Skeletal muscle satellite cell (primary cell): Measurements from ENCODE around the gene ENTPD8. TPM values are rescaled to one million over a fixed set of nuclear protein-coding genes. Genes with fewer than 3 reads are reported as not detected.

Experiments used
- H3K27me3 ChIP-seq: 2 replicates; pipeline ENCODE4 v1.7.0; 2013; ENCODE audit warnings: low read length; ENCODE audit not compliant: control insufficient read depth, insufficient read depth
- H3K36me3 ChIP-seq: 2 replicates; pipeline ENCODE4 v1.7.0; 2013; ENCODE audit warnings: mild to moderate bottlenecking, control low read depth, low read length; ENCODE audit not compliant: insufficient read depth
- H3K4me1 ChIP-seq: 2 replicates; pipeline ENCODE4 v1.7.0; 2013; ENCODE audit warnings: low read length; ENCODE audit not compliant: control insufficient read depth, insufficient read depth
- H3K4me2 ChIP-seq: 2 replicates; pipeline ENCODE4 v1.7.0; 2013; ENCODE audit warnings: mild to moderate bottlenecking, low read length
- H3K4me3 ChIP-seq: 2 replicates; pipeline ENCODE4 v1.7.0; 2013; ENCODE audit warnings: low read length
- H3K9ac ChIP-seq: 2 replicates; pipeline ENCODE4 v1.7.0; 2013; ENCODE audit warnings: mild to moderate bottlenecking, low read depth, low read length, moderate library complexity
- H3K9me3 ChIP-seq: replicated peaks from 2 replicates; pipeline ENCODE4 v1.7.0; 2013; ENCODE audit warnings: mild to moderate bottlenecking, control low read depth, low read length
- total RNA-seq: library from RNA; depleted of rRNA; stranded (reverse); fragments of >200 nt; gene quantifications from 2 replicates; pipeline ENCODE4 v1.2.3, GENCODE V29; 2012; rRNA removed

The ENTPD8 gene, protein sequence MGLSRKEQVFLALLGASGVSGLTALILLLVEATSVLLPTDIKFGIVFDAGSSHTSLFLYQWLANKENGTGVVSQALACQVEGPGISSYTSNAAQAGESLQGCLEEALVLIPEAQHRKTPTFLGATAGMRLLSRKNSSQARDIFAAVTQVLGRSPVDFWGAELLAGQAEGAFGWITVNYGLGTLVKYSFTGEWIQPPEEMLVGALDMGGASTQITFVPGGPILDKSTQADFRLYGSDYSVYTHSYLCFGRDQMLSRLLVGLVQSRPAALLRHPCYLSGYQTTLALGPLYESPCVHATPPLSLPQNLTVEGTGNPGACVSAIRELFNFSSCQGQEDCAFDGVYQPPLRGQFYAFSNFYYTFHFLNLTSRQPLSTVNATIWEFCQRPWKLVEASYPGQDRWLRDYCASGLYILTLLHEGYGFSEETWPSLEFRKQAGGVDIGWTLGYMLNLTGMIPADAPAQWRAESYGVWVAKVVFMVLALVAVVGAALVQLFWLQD
- total RNA-seq = not detected in 2 replicates

DNA sequence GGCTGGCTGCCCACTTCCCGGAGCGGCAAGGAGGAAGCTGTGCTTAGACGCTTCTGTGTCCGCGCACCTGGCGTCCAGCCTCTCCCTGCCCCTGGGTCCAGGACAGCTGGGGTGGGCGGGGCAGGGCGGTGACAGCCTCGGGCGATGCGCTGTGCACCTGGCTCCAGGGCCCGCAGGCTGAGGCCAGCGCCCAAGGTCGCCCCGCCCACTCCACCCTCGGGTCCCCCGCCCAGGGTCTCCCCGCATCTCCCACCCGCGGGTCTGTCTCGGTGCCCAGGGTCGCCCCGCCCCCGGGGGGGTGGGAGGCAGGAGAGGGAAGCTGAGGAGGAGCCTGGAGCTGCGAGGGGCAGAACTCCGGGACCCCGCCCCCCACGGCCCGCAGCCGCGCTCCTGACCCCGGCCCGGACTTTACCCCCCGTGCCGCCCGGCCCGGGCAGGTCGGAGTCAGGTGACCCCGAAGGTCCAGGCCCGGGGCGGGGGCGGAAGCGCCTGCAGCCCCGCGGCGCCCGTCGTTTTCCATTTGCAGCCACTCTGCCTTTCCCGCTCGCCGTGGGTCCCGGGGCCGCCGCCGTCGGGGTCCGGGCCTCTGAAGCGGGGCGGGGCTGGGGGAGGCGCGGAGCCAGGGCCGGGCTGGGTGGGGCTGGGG, at the start of gene ENTPD8:
Gene ENTPD8, minus strand, starts transcription at position 69 of the 646 bp plus-strand sequence. CDS start 3,072 bp downstream, outside the sequence.
- peaks cover 14% of the 10 kb centered on the region for H3K27me3 ChIP-seq

DNA sequence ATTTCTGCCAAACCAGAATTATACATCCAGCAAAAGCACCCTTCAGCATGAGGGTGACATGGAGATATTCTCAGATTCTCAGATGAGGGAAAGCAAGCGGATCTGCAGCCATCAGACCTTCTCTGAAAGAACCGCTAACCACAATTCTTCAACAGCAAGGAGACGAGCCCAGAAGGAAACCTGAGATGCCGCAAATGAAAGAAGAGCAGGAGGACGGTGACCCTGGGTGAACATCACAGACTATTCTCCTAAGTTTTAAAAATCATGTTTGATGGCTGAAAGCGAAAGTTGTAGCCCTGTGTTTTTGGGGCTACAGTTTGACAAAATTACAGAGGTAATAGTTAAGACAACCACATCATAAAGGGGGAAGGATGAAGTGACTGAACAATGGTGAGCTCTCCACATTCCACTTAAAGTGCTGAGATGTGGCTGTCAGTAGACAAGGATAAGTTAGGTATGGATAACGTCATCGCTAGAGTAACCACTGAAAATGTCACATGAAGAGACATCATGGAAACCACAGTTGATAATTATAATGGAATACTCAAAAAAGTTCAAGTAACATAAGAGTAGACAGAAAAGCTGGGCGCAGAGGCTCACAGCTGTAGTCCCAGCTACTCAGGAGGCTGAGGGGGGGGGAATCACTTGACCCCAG, 49.5 kb upstream of the ENTPD8 start:
- no peak overlapping the region for H3K9ac ChIP-seq
- H3K36me3 ChIP-seq = no peaks in the 10 kb centered on the region
- H3K4me1 ChIP-seq = no peaks in the 10 kb centered on the region

More for the DNA sequence above, at the start of gene ENTPD8:
- no peak within 1 kb of the TSS for H3K9ac ChIP-seq
- peak within 1 kb of the TSS; percentile 33 for H3K4me2 ChIP-seq
- peak within 1 kb of the TSS; percentile 42 for H3K4me3 ChIP-seq
- H3K9me3 ChIP-seq = no peaks in the 10 kb centered on the region
- peaks cover 13% of the 10 kb centered on the region for H3K4me1 ChIP-seq
- no peaks in the 10 kb centered on the region for H3K36me3 ChIP-seq

DNA sequence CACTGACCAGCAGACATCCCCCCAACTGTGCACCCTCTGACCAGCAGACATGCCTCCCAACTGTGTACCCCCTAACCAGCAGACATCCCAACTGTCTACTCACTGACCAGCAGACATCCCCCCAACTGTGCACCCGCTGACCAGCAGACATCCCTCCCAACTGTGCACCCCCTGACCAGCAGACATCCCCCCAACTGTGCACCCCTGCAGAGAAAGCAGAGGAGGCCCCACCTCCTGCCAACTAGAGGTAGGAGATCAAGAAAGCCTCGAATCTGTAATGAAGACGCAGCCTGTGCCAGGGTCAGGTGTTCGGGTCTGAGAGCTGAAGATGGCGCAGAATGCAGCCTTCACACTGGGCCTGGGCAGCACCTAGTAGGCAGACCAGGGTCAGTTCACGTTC, 47.7 kb upstream of the ENTPD8 start:
- Histone ChIP-seq H3K9me3 (no peaks in the 10 kb centered on the region), H3K36me3 (no peaks in the 10 kb centered on the region), H3K4me1 (no peaks in the 10 kb centered on the region), H3K9ac (no peak overlapping the region), H3K4me3 (no peak overlapping the region), H3K4me2 (no peak overlapping the region), H3K27me3 (peaks cover 13% of the 10 kb centered on the region)

More for the DNA sequence above, 49.5 kb upstream of the ENTPD8 start:
- Histone ChIP-seq H3K4me2 (no peak overlapping the region), H3K27me3 (peaks cover 13% of the 10 kb centered on the region), H3K9me3 (no peaks in the 10 kb centered on the region), H3K4me3 (no peak overlapping the region)

DNA sequence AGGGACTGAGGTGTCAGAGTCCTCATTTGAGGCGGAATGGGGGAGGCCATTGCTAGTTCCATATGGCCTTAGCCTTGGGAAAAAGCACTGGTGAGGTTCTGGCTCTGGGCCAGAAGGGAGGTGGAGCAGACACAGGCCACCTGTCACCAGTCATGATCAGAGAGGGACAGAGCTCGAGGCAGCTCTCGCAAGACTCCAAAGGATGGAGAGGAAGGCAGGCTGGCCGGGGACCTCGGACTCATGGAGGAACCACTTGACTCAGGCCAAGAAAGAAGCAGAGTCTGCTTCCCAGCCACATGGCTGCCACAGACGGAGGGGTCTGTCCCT, 47.1 kb upstream of the ENTPD8 start:
- Histone ChIP-seq H3K27me3 (peaks cover 13% of the 10 kb centered on the region), H3K4me1 (no peaks in the 10 kb centered on the region), H3K9ac (no peak overlapping the region), H3K4me3 (no peak overlapping the region), H3K4me2 (no peak overlapping the region), H3K9me3 (no peaks in the 10 kb centered on the region), H3K36me3 (no peaks in the 10 kb centered on the region)

DNA sequence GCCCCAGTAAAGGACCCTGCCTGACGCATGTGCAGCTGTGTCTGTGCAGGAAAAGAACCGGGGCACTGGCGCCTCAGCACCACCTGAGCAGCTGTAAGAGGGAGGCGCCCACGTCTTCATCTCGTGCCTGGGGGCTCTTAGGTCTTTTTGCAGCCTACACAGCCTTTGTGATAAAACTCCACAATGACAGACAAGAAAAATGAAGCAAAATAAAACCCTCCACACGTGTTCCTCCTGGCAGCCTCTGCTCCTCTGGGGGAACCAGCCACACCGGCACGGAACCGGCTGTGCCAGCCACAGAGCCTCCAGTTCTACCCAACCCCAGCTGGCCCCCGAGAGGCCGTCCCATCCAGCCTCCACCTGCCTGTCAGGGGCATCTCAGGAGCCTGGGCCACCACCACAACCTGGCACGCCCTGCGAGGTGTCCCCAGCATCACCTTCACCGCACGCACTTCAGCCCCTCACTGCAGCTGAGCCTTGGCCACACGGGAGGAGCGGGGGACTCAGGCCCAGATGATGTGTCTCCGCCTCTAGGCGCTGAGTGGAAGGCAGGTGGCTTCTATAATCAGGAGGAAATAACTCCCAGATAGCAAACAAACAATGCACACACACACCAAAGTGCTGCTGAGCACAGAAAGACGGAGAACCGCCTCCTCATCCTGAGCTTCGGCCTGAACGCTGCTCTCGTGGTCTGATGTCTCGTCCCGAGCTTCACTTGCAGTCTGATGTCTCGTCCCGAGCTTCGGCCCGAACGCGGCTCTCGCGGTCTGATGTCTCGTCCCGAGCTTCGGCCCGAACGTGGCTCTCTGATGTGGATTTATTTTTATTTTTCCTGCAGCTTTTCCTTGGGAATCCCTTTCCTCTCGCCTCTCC, 46.5 kb upstream of the ENTPD8 start:
- Histone ChIP-seq H3K9me3 (no peaks in the 10 kb centered on the region), H3K4me1 (peaks cover under 1% of the 10 kb centered on the region), H3K36me3 (no peaks in the 10 kb centered on the region), H3K27me3 (peaks cover 13% of the 10 kb centered on the region), H3K4me3 (no peak overlapping the region), H3K4me2 (no peak overlapping the region), H3K9ac (no peak overlapping the region)

DNA sequence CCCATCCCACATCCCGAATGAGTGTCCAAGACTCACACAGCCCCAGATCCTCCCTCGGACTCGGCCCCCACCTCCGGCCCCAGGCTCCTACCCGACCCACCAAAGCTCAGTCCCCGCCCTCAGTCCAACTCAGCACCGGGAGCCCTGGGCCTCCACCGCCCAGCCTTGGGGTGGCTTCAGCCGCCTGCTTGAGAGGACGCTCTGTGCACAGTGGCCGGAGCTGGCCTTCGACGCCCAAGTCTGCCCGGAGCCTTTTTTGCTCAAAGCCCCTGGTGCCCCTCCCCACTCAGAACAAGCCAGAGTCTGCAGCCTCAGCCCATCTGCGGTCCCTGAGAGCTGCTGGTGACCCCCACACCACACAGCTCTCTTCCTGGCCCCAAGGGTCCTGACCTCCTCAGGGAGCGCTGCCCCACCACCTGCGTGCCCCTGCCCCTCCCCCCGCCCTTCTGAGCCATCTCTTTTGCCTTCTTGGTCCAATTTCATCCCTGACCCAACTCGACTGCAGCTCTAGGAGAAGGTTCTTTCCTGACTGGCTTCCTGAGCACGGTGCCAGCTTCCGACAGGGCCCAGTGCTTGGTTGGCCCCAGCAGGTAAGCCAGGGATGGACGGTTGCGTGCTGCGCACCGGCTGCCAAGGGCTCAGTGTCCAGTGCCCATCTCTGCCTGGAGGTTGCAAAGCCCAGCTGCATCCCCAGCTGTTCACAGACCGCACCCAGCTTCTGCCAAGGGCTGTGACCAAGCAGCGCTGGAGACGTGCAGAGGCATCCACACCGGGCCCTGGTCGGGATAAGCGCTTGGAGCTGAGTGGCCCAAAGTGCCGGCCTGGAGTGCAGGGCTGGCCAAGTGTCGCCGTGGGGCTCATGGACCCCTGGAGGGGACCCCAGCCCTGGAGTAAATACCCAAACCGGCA, 45.6 kb upstream of the ENTPD8 start:
- Histone ChIP-seq H3K27me3 (peaks cover 13% of the 10 kb centered on the region), H3K4me1 (peaks cover 9% of the 10 kb centered on the region), H3K36me3 (no peaks in the 10 kb centered on the region)

DNA sequence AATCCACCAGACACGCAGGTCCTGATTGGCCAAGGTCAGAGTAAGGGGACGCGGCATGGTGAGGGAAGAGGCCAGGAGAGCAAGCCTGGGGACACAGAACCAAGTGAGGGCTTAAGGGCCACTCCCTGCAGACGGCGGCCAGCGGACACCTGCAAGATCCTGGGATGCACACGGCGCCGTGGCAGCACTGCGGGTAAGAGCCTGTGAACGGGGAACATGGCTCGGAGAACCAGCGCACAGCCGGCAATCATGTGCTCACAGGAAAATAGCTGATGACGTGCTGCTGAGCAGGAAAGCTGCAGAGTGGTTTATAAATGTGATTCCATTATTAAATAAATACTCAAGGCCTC, 45.0 kb upstream of the ENTPD8 start:
- H3K4me1 ChIP-seq = peaks cover 10% of the 10 kb centered on the region
- H3K36me3 ChIP-seq = no peaks in the 10 kb centered on the region
- H3K4me2 ChIP-seq = no peak overlapping the region
- H3K27me3 ChIP-seq = peaks cover 13% of the 10 kb centered on the region
- H3K9ac ChIP-seq = no peak overlapping the region
- no peaks in the 10 kb centered on the region for H3K9me3 ChIP-seq
- no peak overlapping the region for H3K4me3 ChIP-seq

More for the DNA sequence above, 45.6 kb upstream of the ENTPD8 start:
- Histone ChIP-seq H3K9me3 (no peaks in the 10 kb centered on the region), H3K4me2 (no peak overlapping the region), H3K4me3 (no peak overlapping the region), H3K9ac (no peak overlapping the region)

DNA sequence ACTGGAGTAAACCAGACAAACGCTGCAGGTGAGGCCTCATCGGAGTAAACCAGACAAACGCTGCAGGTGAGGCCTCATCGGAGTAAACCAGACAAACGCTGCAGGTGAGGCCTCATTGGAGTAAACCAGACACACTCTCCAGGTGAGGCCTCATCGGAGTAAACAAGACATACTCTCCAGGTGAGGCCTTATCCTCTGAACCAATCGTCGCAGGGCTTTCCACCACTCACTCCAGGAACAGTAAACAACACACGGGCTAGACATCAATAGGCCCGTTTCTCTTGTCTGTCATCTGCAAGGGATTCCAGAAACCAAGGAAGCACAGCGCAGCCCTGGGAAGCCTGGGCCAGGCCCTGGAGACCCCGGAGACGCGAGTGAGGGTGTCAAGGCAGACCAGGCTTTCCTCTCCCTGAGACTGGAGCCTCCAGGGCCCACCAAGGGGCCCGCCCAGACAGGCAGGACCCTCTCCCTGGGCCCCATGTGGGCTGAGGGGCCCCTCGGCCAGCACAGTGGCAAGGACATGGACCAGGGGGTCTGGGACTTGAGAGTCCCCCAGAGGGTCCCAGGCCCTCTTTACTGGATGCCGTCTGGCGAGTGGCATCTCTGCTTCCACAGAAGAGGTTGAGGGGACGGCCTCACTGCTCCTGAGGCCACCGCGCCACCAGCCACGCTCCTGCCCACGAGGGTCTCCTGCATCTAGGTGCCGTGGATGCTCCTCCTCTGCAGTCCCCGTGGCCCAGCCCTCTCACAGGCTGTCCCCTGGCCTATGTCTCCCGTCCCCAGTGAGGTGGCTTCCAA, 44.4 kb upstream of the ENTPD8 start:
- Histone ChIP-seq H3K4me2 (no peak overlapping the region), H3K36me3 (no peaks in the 10 kb centered on the region), H3K4me1 (peaks cover 10% of the 10 kb centered on the region), H3K27me3 (peaks cover 13% of the 10 kb centered on the region), H3K4me3 (no peak overlapping the region), H3K9ac (no peak overlapping the region), H3K9me3 (no peaks in the 10 kb centered on the region)

DNA sequence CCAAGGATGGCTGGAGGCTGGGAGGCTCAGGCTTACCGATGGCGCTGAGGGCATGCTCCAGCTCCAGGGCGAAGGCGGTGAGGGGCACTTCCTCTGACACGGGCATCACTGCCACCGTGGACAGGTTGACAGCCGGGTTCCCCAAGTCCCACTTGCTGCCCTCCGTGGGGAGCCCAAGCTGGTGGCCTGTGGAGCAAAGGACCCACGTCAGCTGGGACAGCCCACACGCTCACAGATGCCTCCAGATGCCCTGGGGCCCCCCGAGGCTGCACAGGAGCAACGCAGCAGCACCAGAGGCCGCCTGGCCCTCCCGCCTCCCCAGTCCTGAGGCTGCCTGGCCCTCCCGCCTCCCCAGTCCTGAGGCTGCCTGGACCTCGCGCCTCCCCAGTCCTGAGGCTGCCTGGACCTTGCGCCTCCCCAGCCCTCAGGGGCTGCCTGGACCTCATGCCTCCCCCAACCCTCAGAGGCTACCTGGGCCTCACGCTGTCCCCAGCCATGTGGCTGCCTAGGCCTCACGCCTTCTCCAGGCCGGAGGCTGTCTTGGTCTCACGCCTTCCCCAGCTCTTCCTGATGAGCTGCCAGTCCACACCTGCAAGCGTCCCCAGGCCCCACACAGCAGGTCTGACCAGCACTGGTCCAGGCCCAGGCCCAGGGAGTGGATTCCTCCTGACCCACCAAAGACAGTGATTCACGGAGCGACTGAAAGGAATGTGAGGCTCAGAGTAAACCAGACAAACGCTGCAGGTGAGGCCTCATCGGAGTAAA, 43.6 kb upstream of the ENTPD8 start:
- H3K4me3 ChIP-seq = no peak overlapping the region
- peaks cover 16% of the 10 kb centered on the region for H3K27me3 ChIP-seq
- H3K9me3 ChIP-seq = no peaks in the 10 kb centered on the region
- H3K9ac ChIP-seq = no peak overlapping the region
- peaks cover 10% of the 10 kb centered on the region for H3K4me1 ChIP-seq
- H3K4me2 ChIP-seq = no peak overlapping the region
- H3K36me3 ChIP-seq = no peaks in the 10 kb centered on the region
